A549 (cell line): ENCODE results near the gene CHST2. TPM values are rescaled to one million over a fixed set of nuclear protein-coding genes. Genes with fewer than 3 reads are reported as not detected.

ENCODE experiments used
- ATAC-seq, 2 experiments: fragments of 200-7000 bp in 1 of 2; fragments of >200 bp in 1 of 2; cut with Nextera tagmentation in 1 of 2; cut with Tn5 transposase in 1 of 2; 3 replicates each; pipeline versions ENCODE4 v1.8.0 to v1.9.1; 2018 to 2020; ENCODE audit warnings: mild to moderate bottlenecking in 1 of 2, moderate library complexity in 1 of 2
- CTCF ChIA-PET: fragments of 300-600 bp; sonication (Branson Sonifier 250); formaldehyde crosslinking; extraction: SDS; loops from one replicate; lab custom pipeline; 2021; ENCODE audit warnings: antibody characterized with exemption, inconsistent platforms; lab: Yijun Ruan, JAX
- POLR2A ChIA-PET: fragments of 350-600 bp; formaldehyde crosslinking; extraction: SDS; loops from one replicate; lab custom pipeline; 2021; ENCODE audit warnings: antibody characterized with exemption, inconsistent platforms; lab: Yijun Ruan, JAX
- DNase-seq, 2 experiments: peaks; one replicate each; pipeline versions ENCODE4 v3.0.0 to v3.0.0-alpha.2; 2011 to 2016; ENCODE audit warnings: low read depth in 1 of 2, low spot score in 1 of 2
- FAIRE-seq: peaks from 2 replicates; lab custom pipeline; 2011; peaks lifted over from hg19 to GRCh38; lab: Jason Lieb, UNC
- H3K27ac ChIP-seq, 2 experiments: fragments of >200 bp; sonication (Bioruptor Twin); formaldehyde crosslinking; 3 replicates each; pipeline ENCODE4 v1.5.1; 2016 to 2017
- H3K4me1 ChIP-seq: fragments of >200 bp; sonication (Bioruptor Twin); formaldehyde crosslinking; 3 replicates; pipeline ENCODE4 v1.6.1; 2016
- H3K4me2 ChIP-seq: fragments of >200 bp; sonication (Bioruptor Twin); formaldehyde crosslinking; 3 replicates; pipeline ENCODE4 v1.6.1; 2016
- H3K4me3 ChIP-seq: fragments of >200 bp; sonication (Bioruptor Twin); formaldehyde crosslinking; 3 replicates; pipeline ENCODE4 v1.5.1; 2016
- H3K9me3 ChIP-seq: fragments of >200 bp; sonication (Bioruptor Twin); formaldehyde crosslinking; 3 replicates; pipeline ENCODE4 v1.6.1; 2016
- CEBPB ChIP-seq, 2 experiments: fragments of >200 bp in 1 of 2; sonication (Bioruptor Twin) in 1 of 2; formaldehyde crosslinking in 1 of 2; IDR thresholded peaks; 2 replicates each; pipeline ENCODE4 v1.6.1; 2012 to 2016
- CHD2 ChIP-seq: fragments of 150-350 bp; IDR thresholded peaks from 2 replicates; pipeline ENCODE4 v1.6.1; 2014; ENCODE audit warnings: low read length; ENCODE audit not compliant: partially characterized antibody
- EHF ChIP-seq: fragments of 250-450 bp; sonication (Bioruptor Pico); IDR thresholded peaks from 2 replicates; pipeline ENCODE4 v1.5.0; 2020; ENCODE audit warnings: mild to moderate bottlenecking
- FOSL2 ChIP-seq, 2 experiments: fragments of 450-650 bp in 1 of 2; fragments of >200 bp in 1 of 2; sonication (Bioruptor Twin) in 1 of 2; formaldehyde crosslinking; IDR thresholded peaks; 2 replicates each; pipeline versions ENCODE4 v1.5.0 to v1.6.1; 2016 to 2020; ENCODE audit warnings: mild to moderate bottlenecking in 1 of 2, moderate library complexity in 1 of 2
- HES2 ChIP-seq: fragments of >200 bp; sonication (Bioruptor Twin); formaldehyde crosslinking; IDR thresholded peaks from 2 replicates; pipeline ENCODE4 v1.6.1; 2016
- HOXB13 ChIP-seq: fragments of 250-450 bp; sonication (Bioruptor Pico); IDR thresholded peaks from 2 replicates; pipeline ENCODE4 v1.5.0; 2020; ENCODE audit warnings: low read depth, mild to moderate bottlenecking, moderate library complexity
- HOXB5 ChIP-seq: fragments of 250-450 bp; sonication (Bioruptor Pico); IDR thresholded peaks from 2 replicates; pipeline ENCODE4 v1.5.0; 2020; ENCODE audit warnings: mild to moderate bottlenecking, moderate library complexity
- JUNB ChIP-seq: fragments of >200 bp; sonication (Bioruptor Twin); formaldehyde crosslinking; IDR thresholded peaks from 2 replicates; pipeline ENCODE4 v1.6.1; 2016
- KDM1A ChIP-seq: fragments of 200-600 bp; sonication (generic); IDR thresholded peaks from 2 replicates; pipeline ENCODE4 v1.6.1; 2016; ENCODE audit warnings: low read depth, mild to moderate bottlenecking
- MAFK ChIP-seq: fragments of 450-650 bp; IDR thresholded peaks from 2 replicates; pipeline ENCODE4 v1.6.1; 2014; ENCODE audit not compliant: partially characterized antibody
- MYC ChIP-seq: IDR thresholded peaks from 2 replicates; pipeline ENCODE4 v1.6.1; 2012; ENCODE audit warnings: mild to moderate bottlenecking, inconsistent platforms, low read length, improper control_type of control experiment, borderline replicate concordance
- NFE2L2 ChIP-seq: fragments of 150-350 bp; conservative IDR thresholded peaks from 2 replicates; pipeline ENCODE4 v1.6.1; 2014; ENCODE audit warnings: low read length
- RARB ChIP-seq: fragments of 250-450 bp; sonication (Bioruptor Pico); IDR thresholded peaks from 2 replicates; pipeline ENCODE4 v1.8.0; 2021; ENCODE audit warnings: mild to moderate bottlenecking, moderate library complexity
- RFX5 ChIP-seq: fragments of 450-650 bp; IDR thresholded peaks from 2 replicates; pipeline ENCODE4 v1.7.1; 2014; ENCODE audit warnings: antibody characterized with exemption, mild to moderate bottlenecking, moderate library complexity
- SREBF2 ChIP-seq: fragments of 450-650 bp; IDR thresholded peaks from 2 replicates; pipeline ENCODE4 v1.6.1; 2014; ENCODE audit warnings: mild to moderate bottlenecking, moderate library complexity
- TP53 ChIP-seq: fragments of 250-450 bp; sonication (Bioruptor Pico); IDR thresholded peaks from 2 replicates; pipeline ENCODE4 v1.5.0; 2021; ENCODE audit warnings: mild to moderate bottlenecking, moderate library complexity
- ZFP36 ChIP-seq: fragments of 450-650 bp; IDR thresholded peaks from 2 replicates; pipeline ENCODE4 v1.6.1; 2014; ENCODE audit warnings: borderline replicate concordance; ENCODE audit not compliant: partially characterized antibody
- ZNF302 ChIP-seq: fragments of 250-450 bp; sonication (Bioruptor Pico); IDR thresholded peaks from 2 replicates; pipeline ENCODE4 v1.9.0; 2021; ENCODE audit warnings: inconsistent platforms, mild to moderate bottlenecking, moderate library complexity
- WGBS: methylation state at CpG from one replicate; pipeline ENCODE4 v1.1.6; 2017; ENCODE audit errors: missing lambda C conversion rate; 5-methylcytosine and 5-hydroxymethylcytosine counted together
- polyA plus RNA-seq, 4 experiments: library from polyadenylated mRNA; depleted of rRNA in 3 of 4; stranded (reverse); fragments of >200 nt; fragmentation: RNase III in 1 of 4; extraction: RNeasy Plus Mini Kit Qiagen cat#74134 plus additional on column Dnase treatment in 1 of 4; gene quantifications; 2 replicates in 3 of 4; 3 replicates in 1 of 4; pipeline ENCODE4 v1.2.3, GENCODE V29; 2011 to 2017
- TF ChIP-seq, protein P1 (sequence below): IDR thresholded peaks from 2 replicates; pipeline ENCODE4 v1.6.1; 2012
- TF ChIP-seq, protein P2 (sequence below): fragments of 200-600 bp; sonication (generic); IDR thresholded peaks from 2 replicates; pipeline ENCODE4 v1.6.1; 2016; ENCODE audit warnings: antibody characterized with exemption, mild to moderate bottlenecking, moderate library complexity
- TF ChIP-seq, protein P3 (sequence below): fragments of >200 bp; sonication (Bioruptor Twin); formaldehyde crosslinking; IDR thresholded peaks from 3 replicates; pipeline ENCODE4 v1.5.1; 2016

CHST2 gene
- polyA plus RNA-seq, 2 of the 4 experiments (the other 2 are of a cell fraction) = 0.04 to 0.26 TPM

GRCh38 chr3:143089965-143090364 is 29.6 kb upstream of the CHST2 start:
- H3K4me3 ChIP-seq = no peak overlapping the region
- H3K4me2 ChIP-seq = no peak overlapping the region
- ATAC-seq (no peak), FAIRE-seq (no peak), DNase-seq (no peak)
- no peaks in the 10 kb centered on the region for H3K4me1 ChIP-seq
- CTCF ChIA-PET = no interaction called here
- POLR2A ChIA-PET = no interaction called here
- no peaks in the 10 kb centered on the region for H3K9me3 ChIP-seq
- WGBS = 76% methylated on average over 4 of the region's 4 CpGs
- TF ChIP-seq EHF (CRISPR knock-in tag) (no peak), FOSL2 (IDR thresholded peaks at IDR 0.05) (no peak), FOSL2 (CRISPR knock-in tag; IDR thresholded peaks at IDR 0.05) (no peak), ZFP36 (no peak), TP53 (no peak), NFE2L2 (no peak), RARB (CRISPR knock-in tag) (no peak)
- TF ChIP-seq, protein P1, sequence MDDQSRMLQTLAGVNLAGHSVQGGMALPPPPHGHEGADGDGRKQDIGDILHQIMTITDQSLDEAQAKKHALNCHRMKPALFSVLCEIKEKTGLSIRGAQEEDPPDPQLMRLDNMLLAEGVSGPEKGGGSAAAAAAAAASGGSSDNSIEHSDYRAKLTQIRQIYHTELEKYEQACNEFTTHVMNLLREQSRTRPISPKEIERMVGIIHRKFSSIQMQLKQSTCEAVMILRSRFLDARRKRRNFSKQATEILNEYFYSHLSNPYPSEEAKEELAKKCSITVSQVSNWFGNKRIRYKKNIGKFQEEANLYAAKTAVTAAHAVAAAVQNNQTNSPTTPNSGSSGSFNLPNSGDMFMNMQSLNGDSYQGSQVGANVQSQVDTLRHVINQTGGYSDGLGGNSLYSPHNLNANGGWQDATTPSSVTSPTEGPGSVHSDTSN = no peak
- TF ChIP-seq, protein P2, sequence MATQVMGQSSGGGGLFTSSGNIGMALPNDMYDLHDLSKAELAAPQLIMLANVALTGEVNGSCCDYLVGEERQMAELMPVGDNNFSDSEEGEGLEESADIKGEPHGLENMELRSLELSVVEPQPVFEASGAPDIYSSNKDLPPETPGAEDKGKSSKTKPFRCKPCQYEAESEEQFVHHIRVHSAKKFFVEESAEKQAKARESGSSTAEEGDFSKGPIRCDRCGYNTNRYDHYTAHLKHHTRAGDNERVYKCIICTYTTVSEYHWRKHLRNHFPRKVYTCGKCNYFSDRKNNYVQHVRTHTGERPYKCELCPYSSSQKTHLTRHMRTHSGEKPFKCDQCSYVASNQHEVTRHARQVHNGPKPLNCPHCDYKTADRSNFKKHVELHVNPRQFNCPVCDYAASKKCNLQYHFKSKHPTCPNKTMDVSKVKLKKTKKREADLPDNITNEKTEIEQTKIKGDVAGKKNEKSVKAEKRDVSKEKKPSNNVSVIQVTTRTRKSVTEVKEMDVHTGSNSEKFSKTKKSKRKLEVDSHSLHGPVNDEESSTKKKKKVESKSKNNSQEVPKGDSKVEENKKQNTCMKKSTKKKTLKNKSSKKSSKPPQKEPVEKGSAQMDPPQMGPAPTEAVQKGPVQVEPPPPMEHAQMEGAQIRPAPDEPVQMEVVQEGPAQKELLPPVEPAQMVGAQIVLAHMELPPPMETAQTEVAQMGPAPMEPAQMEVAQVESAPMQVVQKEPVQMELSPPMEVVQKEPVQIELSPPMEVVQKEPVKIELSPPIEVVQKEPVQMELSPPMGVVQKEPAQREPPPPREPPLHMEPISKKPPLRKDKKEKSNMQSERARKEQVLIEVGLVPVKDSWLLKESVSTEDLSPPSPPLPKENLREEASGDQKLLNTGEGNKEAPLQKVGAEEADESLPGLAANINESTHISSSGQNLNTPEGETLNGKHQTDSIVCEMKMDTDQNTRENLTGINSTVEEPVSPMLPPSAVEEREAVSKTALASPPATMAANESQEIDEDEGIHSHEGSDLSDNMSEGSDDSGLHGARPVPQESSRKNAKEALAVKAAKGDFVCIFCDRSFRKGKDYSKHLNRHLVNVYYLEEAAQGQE = no peak
- TF ChIP-seq, protein P3, sequence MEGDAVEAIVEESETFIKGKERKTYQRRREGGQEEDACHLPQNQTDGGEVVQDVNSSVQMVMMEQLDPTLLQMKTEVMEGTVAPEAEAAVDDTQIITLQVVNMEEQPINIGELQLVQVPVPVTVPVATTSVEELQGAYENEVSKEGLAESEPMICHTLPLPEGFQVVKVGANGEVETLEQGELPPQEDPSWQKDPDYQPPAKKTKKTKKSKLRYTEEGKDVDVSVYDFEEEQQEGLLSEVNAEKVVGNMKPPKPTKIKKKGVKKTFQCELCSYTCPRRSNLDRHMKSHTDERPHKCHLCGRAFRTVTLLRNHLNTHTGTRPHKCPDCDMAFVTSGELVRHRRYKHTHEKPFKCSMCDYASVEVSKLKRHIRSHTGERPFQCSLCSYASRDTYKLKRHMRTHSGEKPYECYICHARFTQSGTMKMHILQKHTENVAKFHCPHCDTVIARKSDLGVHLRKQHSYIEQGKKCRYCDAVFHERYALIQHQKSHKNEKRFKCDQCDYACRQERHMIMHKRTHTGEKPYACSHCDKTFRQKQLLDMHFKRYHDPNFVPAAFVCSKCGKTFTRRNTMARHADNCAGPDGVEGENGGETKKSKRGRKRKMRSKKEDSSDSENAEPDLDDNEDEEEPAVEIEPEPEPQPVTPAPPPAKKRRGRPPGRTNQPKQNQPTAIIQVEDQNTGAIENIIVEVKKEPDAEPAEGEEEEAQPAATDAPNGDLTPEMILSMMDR = no peak
- H3K27ac ChIP-seq = no peak overlapping the region

DNA sequence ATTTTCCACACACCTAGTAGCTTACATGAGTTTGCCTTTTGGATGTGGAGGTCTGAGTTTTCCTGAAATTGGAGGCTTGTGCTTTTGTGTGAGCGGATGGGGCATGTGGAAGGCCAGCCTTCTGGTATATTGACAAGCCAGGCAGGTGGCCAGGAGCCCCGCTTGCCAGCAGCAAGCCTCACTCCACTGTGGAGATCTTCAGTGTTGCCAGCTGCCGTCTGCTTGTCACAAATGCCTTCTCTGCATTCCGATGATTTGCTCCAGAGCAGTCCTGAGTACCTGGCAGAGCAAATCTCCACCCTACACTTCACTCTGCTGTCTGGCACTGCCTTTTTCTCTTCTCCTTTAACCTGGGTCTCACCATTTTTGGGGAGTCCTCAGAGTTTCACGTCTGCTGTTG is 29.1 kb upstream of the CHST2 start:
- FAIRE-seq (no peak), DNase-seq (no peak), ATAC-seq (peak; percentile 19 to 48; a peak in 3 of 6 replicates)
- no peaks in the 10 kb centered on the region for H3K4me1 ChIP-seq
- WGBS = 25% methylated on average over 5 of the region's 5 CpGs
- H3K4me2 ChIP-seq = no peak overlapping the region
- H3K9me3 ChIP-seq = no peaks in the 10 kb centered on the region
- H3K4me3 ChIP-seq = no peak overlapping the region
- H3K27ac ChIP-seq = no peak overlapping the region
- ChIA-PET POLR2A (no interaction called here), CTCF (no interaction called here)
- TF ChIP-seq EHF (CRISPR knock-in tag) = no peak
- no peak for TF ChIP-seq HES2
- no peak for TF ChIP-seq CHD2
- no peak for TF ChIP-seq HOXB5
- TF ChIP-seq SREBF2 = no peak

- ATAC-seq = no peak
- Histone ChIP-seq H3K9me3 (no peaks in the 10 kb centered on the region; the same call in 2 of the 3 replicates), H3K27ac (no peak overlapping the region), H3K4me3 (no peak overlapping the region), H3K4me2 (no peak overlapping the region), H3K4me1 (no peaks in the 10 kb centered on the region)
- TF ChIP-seq MYC (no peak), HOXB13 (CRISPR knock-in tag) (no peak), MAFK (no peak), KDM1A (no peak), ZNF302 (CRISPR knock-in tag) (no peak), CEBPB (IDR thresholded peaks at IDR 0.05) (no peak), RFX5 (no peak), JUNB (no peak)
- no peak for DNase-seq
- POLR2A ChIA-PET = no interaction called here
- 67% methylated on average over 9 of the region's 9 CpGs for WGBS
- no peak for FAIRE-seq
- CTCF ChIA-PET = no interaction called here
Measured at GRCh38 chr3:143090976-143091837, 28.4 kb upstream of the CHST2 start.
